GM12892 (cell line): Measurements from ENCODE around the gene CTSF.

Experiments
- POLR2A ChIP-seq: IDR thresholded peaks from 2 replicates; pipeline ENCODE4 v1.6.1; 2011; ENCODE audit warnings: low read depth, low read length, control low read depth
- POLR2AphosphoS5 ChIP-seq: IDR thresholded peaks from 2 replicates; pipeline ENCODE4 v1.6.1; 2011; ENCODE audit warnings: low read depth, low read length, control low read depth

DNA sequence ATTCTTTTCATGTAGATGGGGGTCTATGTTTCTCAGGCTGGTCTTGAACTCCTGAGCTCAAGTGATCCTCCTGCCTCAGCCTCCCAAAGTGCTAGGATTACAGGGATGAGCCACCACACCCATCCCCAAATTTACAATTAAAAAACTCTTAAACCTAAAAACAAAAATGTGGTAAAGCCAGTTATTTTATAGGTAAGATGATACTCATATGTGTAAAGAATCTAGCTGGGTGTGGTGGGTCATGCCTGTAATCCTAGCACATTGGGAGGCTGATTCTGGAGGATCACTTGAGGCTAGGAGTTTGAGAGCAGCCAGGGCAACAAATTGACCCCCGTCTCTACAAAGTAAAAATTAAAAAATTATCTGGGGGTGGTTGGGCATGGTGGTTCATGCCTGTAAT is 44.1 kb upstream of the CTSF start:
- TF ChIP-seq POLR2A: no peak
- TF ChIP-seq POLR2AphosphoS5: no peak
